Chondrocyte (in vitro differentiated cells): Measurements from ENCODE around the gene PDZK1IP1. TPM values are rescaled to one million over a fixed set of nuclear protein-coding genes. Genes with fewer than 3 reads are reported as not detected.

Experiments used
- DNase-seq: peaks from one replicate; pipeline ENCODE4 v3.0.0; 2021; ENCODE audit warnings: mixed read lengths, low spot score
- H3K27ac Mint-ChIP-seq: one replicate; pipeline ENCODE4 v1.8.0; 2021; ENCODE audit warnings: mild to moderate bottlenecking, moderate library complexity, mixed read lengths; ENCODE audit not compliant: unreplicated experiment
- H3K27me3 Mint-ChIP-seq: 2 replicates; pipeline ENCODE4 v1.8.0; 2021; ENCODE audit warnings: low read depth, mixed read lengths
- H3K36me3 Mint-ChIP-seq: 2 replicates; pipeline ENCODE4 v1.8.0; 2021; ENCODE audit warnings: low read depth, mixed read lengths
- H3K4me1 Mint-ChIP-seq: 2 replicates; pipeline ENCODE4 v1.8.0; 2021; ENCODE audit warnings: low read depth, mild to moderate bottlenecking, mixed read lengths
- H3K4me3 Mint-ChIP-seq: one replicate; pipeline ENCODE4 v1.8.0; 2021; ENCODE audit warnings: mild to moderate bottlenecking, moderate library complexity, mixed read lengths; ENCODE audit not compliant: unreplicated experiment
- H3K9me3 Mint-ChIP-seq: 2 replicates; pipeline ENCODE4 v1.8.0; 2021; ENCODE audit warnings: low read depth, mixed read lengths
- total RNA-seq: library from RNA; stranded (reverse); gene quantifications from 3 replicates; pipeline ENCODE4 v1.2.1, GENCODE V29; 2021
- TF ChIP-seq, protein P1 (sequence below): fragments of 200-600 bp; sonication (generic); IDR thresholded peaks from 2 replicates; pipeline ENCODE4 v1.5.0; 2021; ENCODE audit warnings: antibody characterized with exemption, mild to moderate bottlenecking, moderate library complexity

The PDZK1IP1 gene
- total RNA-seq, 1 donor from 2014 or later, result not detected

DNA sequence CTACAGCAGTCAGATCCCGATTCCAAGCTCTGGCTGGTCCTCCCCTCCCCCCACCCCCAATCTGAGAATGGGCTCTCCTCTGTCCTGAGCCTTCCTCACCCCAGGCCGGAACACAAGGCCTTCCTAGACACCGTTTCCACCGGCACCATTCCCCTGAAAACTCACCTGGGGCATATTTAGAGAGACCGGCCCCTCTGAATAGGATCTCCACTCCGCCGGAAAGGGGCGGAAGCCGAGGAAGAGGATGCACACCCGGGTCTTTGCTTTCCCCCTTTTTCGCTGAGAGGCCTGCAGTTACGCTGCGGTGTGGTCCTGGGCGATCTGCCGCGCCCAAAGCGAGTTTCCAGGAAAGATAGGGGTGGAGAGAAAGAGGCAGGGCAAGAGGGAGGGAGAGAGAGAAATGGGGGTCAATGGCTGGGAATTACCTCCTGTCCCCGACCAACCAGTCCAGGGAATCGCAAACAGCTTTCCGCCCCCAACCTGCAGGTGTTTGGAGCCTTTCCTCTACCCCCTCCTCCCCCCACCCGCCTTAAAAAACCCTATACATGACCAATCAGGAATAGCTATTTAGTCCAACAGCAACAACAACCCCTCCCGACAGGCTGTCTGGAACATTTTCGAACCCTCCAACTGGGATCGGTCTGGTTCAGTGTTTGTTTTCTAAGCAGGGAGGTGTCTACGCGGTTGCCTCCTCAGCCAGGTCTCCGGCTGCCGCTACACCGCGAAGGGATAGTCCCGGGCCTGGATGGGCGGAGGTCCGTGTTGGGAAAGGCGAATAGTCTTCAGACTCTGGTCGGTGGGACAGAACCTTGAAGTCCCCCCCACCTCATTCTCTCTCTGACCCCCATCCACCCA, 39.4 kb upstream of the PDZK1IP1 start:
- H3K36me3 Mint-ChIP-seq, result peaks cover 9% of the 10 kb centered on the region
- H3K4me3 Mint-ChIP-seq, result no peak overlapping the region
- H3K27ac Mint-ChIP-seq, result no peak overlapping the region
- H3K9me3 Mint-ChIP-seq, result no peaks in the 10 kb centered on the region
- no peak for DNase-seq
- H3K4me1 Mint-ChIP-seq, result peaks cover 20% of the 10 kb centered on the region
- TF ChIP-seq, protein P1, sequence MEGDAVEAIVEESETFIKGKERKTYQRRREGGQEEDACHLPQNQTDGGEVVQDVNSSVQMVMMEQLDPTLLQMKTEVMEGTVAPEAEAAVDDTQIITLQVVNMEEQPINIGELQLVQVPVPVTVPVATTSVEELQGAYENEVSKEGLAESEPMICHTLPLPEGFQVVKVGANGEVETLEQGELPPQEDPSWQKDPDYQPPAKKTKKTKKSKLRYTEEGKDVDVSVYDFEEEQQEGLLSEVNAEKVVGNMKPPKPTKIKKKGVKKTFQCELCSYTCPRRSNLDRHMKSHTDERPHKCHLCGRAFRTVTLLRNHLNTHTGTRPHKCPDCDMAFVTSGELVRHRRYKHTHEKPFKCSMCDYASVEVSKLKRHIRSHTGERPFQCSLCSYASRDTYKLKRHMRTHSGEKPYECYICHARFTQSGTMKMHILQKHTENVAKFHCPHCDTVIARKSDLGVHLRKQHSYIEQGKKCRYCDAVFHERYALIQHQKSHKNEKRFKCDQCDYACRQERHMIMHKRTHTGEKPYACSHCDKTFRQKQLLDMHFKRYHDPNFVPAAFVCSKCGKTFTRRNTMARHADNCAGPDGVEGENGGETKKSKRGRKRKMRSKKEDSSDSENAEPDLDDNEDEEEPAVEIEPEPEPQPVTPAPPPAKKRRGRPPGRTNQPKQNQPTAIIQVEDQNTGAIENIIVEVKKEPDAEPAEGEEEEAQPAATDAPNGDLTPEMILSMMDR, result no peak
- H3K27me3 Mint-ChIP-seq, result peaks cover 73% of the 10 kb centered on the region

DNA sequence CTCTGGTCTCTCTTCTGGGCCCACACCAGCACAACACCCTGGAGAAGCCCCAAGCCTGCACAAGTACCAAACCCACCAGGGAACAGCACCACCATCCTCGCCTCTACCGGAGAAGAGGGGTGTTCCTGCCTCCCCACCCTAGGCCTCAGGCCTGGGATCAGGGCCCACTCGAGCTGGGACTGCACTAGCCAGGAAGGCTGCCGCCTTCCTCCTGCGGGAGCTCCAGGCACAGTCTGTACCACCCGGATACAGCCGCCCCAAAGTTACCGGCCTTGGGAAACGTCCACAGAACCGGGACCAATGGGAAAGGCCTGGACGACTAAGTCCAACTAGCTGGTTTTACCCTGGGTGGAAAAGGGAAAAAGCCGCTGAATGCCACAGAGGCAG, 38.8 kb upstream of the PDZK1IP1 start:
- no peak for DNase-seq
- H3K4me3 Mint-ChIP-seq, result no peak overlapping the region
- peaks cover 9% of the 10 kb centered on the region for H3K36me3 Mint-ChIP-seq
- peaks cover 18% of the 10 kb centered on the region for H3K4me1 Mint-ChIP-seq
- no peak overlapping the region for H3K27ac Mint-ChIP-seq
- no peaks in the 10 kb centered on the region for H3K9me3 Mint-ChIP-seq
- peaks cover 67% of the 10 kb centered on the region for H3K27me3 Mint-ChIP-seq
- TF ChIP-seq, protein P1, result no peak

DNA sequence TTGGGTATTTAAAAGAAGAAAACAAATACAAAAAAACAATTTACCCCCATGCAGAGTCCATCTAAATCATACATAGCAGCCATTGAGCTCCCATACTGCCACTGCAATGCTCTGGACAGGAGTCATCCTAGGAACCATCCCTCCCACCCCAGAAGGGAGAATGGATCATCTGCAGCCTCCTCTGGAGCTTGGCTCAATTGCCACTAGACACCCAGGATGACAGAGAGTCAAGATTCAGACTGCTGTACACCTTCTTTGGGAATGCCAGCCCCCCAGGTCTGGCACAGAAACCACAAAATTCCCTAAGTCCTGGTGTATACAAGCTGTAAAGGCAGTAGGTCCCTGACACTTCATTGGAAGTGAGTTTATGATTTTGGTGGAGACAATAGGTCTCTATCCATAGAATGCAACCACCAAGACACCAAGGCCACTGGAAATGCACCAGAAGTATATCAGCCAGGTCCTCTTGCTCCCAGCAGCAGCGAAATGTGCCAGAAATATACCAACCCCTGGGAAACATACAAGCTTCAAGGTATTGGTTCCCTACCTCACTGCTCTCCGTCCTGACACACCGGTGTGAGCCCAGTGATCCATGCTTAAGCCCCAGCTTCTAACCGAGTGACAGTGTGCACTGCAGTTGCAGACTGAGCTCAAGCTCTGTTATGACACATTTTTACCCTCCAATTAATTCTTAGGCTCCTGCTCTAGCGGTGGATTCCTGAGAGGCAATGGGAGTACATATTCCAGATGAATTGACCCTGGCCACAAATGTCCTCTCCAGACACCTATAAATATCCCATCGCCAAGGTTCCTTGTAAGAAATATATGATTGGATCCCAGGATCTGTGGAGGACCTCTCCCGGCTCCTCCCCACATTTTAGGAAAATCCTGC, 37.8 kb upstream of the PDZK1IP1 start:
- peaks cover 57% of the 10 kb centered on the region for H3K27me3 Mint-ChIP-seq
- H3K9me3 Mint-ChIP-seq, result no peaks in the 10 kb centered on the region
- no peak overlapping the region for H3K4me3 Mint-ChIP-seq
- TF ChIP-seq, protein P1, result no peak
- peaks cover 9% of the 10 kb centered on the region for H3K36me3 Mint-ChIP-seq
- H3K27ac Mint-ChIP-seq, result no peak overlapping the region
- DNase-seq, result no peak
- peaks cover 16% of the 10 kb centered on the region for H3K4me1 Mint-ChIP-seq

DNA sequence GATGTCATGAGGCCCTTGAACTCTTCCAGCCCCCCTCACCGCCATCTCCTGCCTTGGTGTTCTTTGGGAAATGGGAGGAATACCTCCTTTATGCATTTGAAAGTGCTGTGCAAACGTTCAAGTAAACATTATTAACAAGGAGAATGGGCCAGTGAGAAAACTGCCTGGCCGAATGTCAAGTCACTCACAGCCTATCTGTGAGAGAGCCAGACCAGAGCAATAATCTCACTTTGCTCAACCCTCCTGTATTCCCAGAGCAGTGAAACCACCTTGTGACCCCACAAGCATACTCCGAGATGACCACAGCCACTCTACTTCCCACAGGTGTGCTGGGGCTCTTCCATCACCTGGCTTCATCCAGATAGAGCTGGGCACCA, 37.0 kb upstream of the PDZK1IP1 start:
- H3K27me3 Mint-ChIP-seq, result peaks cover 53% of the 10 kb centered on the region
- TF ChIP-seq, protein P1, result no peak
- H3K9me3 Mint-ChIP-seq, result no peaks in the 10 kb centered on the region
- H3K27ac Mint-ChIP-seq, result no peak overlapping the region
- no peak overlapping the region for H3K4me3 Mint-ChIP-seq
- H3K4me1 Mint-ChIP-seq, result peaks cover 12% of the 10 kb centered on the region
- no peak for DNase-seq
- peaks cover 6% of the 10 kb centered on the region for H3K36me3 Mint-ChIP-seq

DNA sequence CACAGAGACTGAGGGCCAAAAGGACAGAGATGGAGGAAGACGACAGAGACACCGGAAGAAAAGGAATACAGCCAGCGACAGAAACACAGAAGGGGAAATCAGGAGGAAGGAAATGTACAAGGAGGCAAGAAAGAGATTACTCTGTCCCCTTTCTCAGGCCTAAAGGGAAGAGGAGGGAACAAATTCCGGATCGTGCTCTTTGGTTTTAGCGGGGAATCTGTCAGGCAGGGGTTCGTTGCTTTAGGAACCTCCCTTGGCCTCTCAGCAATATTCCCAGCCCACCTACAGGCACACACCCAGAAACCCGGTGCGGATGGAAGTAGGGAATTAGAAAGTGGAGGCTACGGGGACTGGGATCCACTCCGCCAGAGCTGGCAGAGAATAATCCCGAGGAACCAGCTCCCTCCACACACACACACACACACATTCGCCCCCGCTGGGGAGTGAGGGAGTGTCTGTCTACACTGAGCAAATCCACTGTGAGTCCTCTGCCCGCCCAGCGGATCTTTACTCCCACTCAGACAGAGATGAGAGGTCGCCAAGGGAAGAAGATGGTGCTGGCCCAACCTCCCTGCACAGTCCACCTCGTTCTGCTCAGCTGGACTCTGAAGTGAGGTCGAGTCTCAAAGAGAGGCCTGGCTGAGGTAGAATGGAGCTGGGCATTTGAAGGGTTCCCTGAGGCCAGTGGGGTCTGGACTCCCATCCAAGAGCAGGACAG, 36.4 kb upstream of the PDZK1IP1 start:
- Mint-ChIP-seq H3K4me3 (peak overlapping the region; percentile 44), H3K27ac (no peak overlapping the region)
- no peak for DNase-seq

More for the DNA sequence above, 36.4 kb upstream of the PDZK1IP1 start:
- Mint-ChIP-seq H3K36me3 (peaks cover 2% of the 10 kb centered on the region), H3K4me1 (peaks cover 7% of the 10 kb centered on the region), H3K27me3 (peaks cover 47% of the 10 kb centered on the region), H3K9me3 (no peaks in the 10 kb centered on the region)
- TF ChIP-seq, protein P1, result no peak
